ENCODE measurements around the gene PRRG3. TPM values are rescaled to one million over a fixed set of nuclear protein-coding genes. Genes with fewer than 3 reads are reported as not detected.

PRRG3 gene
- total RNA-seq, result not detected
- polyA plus RNA-seq, result not detected

DNA sequence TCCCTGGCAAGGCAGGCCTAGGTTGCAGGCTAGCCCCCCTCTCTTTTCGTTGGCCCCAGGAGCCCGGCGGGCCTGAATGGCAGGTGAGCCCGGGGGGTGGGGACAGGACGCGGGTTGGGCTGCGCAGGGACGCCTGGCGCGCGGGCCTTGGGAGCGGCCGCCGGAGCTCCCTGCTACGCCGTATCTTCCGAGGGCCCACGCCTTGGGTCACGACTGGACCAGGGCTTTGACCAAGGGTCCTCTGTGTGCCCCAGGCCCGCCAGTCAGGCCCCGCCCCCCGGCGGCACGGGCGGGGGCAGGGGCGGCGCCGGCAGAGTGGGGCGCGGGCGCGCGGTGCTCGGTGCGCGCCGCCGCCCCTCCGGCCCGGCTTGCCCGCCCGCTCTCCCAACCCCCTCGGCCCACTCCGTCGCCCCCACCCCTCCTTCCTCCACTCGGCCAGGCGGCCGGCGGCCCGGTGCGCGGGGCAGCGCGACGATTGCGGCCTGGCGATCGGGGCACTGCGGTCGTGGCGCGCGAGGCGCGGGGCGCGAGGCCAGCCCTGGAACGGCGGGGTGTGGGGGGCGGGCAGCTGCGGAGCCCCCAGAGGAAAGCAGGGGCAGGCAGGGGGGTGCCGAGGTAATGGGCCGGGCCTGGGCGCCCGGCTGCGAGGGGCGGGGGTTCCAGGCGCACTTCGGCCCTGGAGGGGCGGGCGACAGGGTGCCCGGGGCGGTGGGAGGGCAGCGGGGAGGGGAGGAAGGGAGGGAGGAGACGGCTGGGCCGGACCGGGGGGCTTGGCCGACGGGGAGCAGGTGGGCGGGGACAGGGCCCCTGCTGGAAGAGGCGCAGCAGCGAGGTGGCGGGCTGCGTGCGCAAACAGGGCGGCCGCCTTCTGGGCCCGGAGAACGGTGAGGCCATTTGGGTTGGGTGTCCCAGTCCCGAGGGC is at the start of gene PRRG3:
Gene PRRG3 (plus strand): TSS at position 798 of the 922 bp plus-strand sequence. CDS start 3,357 bp downstream, outside the sequence.
- DNase-seq, result no peak
- Mint-ChIP-seq H3K27ac (no peak within 1 kb of the TSS), H3K27me3 (peaks cover 5% of the 10 kb centered on the region in 2 donors), H3K4me1 (no peaks in the 10 kb centered on the region), H3K36me3 (no peaks in the 10 kb centered on the region), H3K4me3 (no peak within 1 kb of the TSS), H3K9me3 (no peaks in the 10 kb centered on the region)
- CTCF ChIA-PET (ENCODE audit: partially characterized antibody), result no interaction called here
- Histone ChIP-seq H3K4me1 (ENCODE audit: insufficient read depth, low read length) (no peaks in the 10 kb centered on the region), H3K9me3 (ENCODE audit: control insufficient read depth in 1 of 2, low read length in 2 of 2) (no peaks in the 10 kb centered on the region), H3K27ac (ENCODE audit: low read depth, low read length) (no peak within 1 kb of the TSS), H3K27me3 (ENCODE audit: insufficient read depth, low read length) (no peaks in the 10 kb centered on the region), H3K36me3 (ENCODE audit: insufficient read depth, low read length) (no peaks in the 10 kb centered on the region), H3K4me3 (ENCODE audit: low read length in 2 of 2) (no peak within 1 kb of the TSS)
- POLR2A ChIA-PET (ENCODE audit: partially characterized antibody), result no interaction called here
- intact Hi-C loops (cut with micrococcal nuclease), result no loop called here

DNA sequence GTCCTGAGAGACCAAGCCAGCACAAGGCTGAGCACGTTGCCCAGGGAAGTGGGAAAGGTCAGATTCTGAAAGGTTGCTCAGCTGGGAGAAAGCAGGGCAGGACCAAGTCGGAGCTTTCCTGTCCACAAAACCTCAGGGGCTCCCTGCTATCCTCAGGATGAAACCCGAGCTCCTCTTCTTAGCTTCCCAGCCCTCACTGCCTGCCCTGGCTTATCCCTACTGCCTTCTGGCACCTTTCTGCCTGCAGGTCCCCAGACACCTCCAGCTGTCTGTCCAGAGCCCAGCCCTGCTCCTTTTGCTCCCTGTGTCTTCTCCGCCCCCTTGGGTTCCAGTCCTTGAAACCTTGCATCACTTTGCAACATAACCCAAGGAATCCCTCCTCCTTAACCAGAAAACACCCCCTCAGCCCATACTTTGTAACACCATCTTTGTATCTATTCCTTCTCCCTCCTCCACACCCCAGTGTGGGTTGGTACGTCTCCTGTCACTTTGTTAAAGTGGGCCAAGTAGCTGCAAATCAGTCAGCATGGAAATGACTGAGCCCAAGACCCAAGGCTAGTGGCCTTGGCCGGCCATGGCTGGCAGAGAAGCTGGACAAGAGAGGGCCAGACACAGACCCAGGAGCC is 20.0 kb upstream of the PRRG3 start:
- no peaks in the 10 kb centered on the region for H3K9me3 ChIP-seq (ENCODE audit: control insufficient read depth in 1 of 2, low read length in 2 of 2)
- no peak overlapping the region for H3K4me3 ChIP-seq (ENCODE audit: low read length in 2 of 2)
- intact Hi-C loops (cut with micrococcal nuclease), result no loop called here
- no peaks in the 10 kb centered on the region for H3K27me3 ChIP-seq (ENCODE audit: insufficient read depth, low read length)
- Mint-ChIP-seq H3K36me3 (no peaks in the 10 kb centered on the region), H3K4me3 (no peak overlapping the region), H3K27me3 (peaks cover 1% of the 10 kb centered on the region in 2 donors), H3K9me3 (no peaks in the 10 kb centered on the region), H3K27ac (no peak overlapping the region), H3K4me1 (no peaks in the 10 kb centered on the region)
- H3K4me1 ChIP-seq (ENCODE audit: insufficient read depth, low read length), result no peaks in the 10 kb centered on the region
- no peaks in the 10 kb centered on the region for H3K36me3 ChIP-seq (ENCODE audit: insufficient read depth, low read length)
- H3K27ac ChIP-seq (ENCODE audit: low read depth, low read length), result no peak overlapping the region
- no peak for DNase-seq
- ChIA-PET CTCF (ENCODE audit: partially characterized antibody) (no interaction called here), POLR2A (ENCODE audit: partially characterized antibody) (no interaction called here)

DNA sequence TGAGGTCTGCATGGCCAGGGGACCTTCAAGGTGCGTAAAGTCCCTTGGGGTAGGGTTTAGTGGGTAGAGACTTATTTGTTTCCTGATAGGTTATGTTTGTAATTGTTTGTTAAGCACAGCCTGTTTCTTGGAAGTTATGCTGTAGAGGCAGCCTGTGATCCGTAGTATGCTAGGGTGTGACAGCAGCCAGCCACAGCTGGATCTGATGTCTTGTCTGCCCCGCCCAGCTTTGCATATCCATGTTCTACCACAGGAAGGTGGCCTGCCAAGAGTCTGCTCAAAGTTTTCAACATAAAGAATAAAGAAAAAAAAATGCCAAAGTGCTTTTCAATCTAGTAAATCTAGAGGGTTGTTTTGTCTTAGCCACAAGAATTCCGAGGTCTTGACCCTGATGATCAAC is 19.1 kb upstream of the PRRG3 start:
- Mint-ChIP-seq H3K4me3 (no peak overlapping the region), H3K27ac (no peak overlapping the region), H3K36me3 (no peaks in the 10 kb centered on the region), H3K4me1 (no peaks in the 10 kb centered on the region), H3K27me3 (peaks cover 1% of the 10 kb centered on the region in 2 donors), H3K9me3 (no peaks in the 10 kb centered on the region)
- DNase-seq, result no peak
- Histone ChIP-seq H3K9me3 (ENCODE audit: control insufficient read depth in 1 of 2, low read length in 2 of 2) (no peaks in the 10 kb centered on the region), H3K36me3 (ENCODE audit: insufficient read depth, low read length) (no peaks in the 10 kb centered on the region), H3K4me3 (ENCODE audit: low read length in 2 of 2) (no peak overlapping the region), H3K27ac (ENCODE audit: low read depth, low read length) (no peak overlapping the region), H3K27me3 (ENCODE audit: insufficient read depth, low read length) (no peaks in the 10 kb centered on the region), H3K4me1 (ENCODE audit: insufficient read depth, low read length) (no peaks in the 10 kb centered on the region)
- CTCF ChIA-PET (ENCODE audit: partially characterized antibody), result interaction anchor here (0.5 kb wide), 1 partner anchor 524 kb away, joined by 3 read pairs; no protein-coding TSS in a partner anchor
- POLR2A ChIA-PET (ENCODE audit: partially characterized antibody), result no interaction called here
- intact Hi-C loops (cut with micrococcal nuclease), result no loop called here

DNA sequence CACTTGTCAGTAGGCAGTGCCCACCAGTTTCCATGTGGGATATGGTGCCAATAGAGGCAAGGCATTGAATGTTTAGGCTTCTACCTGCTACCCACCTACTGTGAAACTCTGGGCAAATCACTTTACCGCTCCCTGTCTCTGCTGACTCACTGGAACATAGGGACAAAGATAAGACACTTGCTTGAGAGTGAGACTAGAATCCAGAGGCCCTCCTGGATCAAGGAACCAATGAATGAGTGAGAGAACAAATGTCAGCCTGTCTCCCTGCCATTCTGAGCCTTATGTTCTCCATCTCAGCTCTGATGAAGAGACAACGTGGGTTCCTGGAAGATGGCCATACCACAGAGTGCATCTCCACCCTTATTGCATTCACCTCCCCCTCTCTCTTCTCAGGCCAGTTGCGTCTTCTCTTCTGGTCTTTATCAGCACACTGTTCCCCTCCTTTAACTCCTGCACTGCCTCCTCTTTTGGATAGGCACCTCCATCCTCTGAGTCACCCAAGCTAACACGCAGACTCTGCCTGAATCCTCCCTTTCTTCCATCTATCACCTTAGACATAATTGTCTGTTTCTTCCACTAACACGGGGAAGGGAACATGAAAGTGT is 15.4 kb upstream of the PRRG3 start:
- ChIA-PET CTCF (ENCODE audit: partially characterized antibody) (interaction anchor here (2.4 kb wide), 1 partner anchor 528 kb away, joined by 10 read pairs; no protein-coding TSS in a partner anchor), POLR2A (ENCODE audit: partially characterized antibody) (no interaction called here)
- Mint-ChIP-seq H3K4me1 (peaks cover 0 to 2% (median 0%) of the 10 kb centered on the region in 4 donors), H3K36me3 (no peaks in the 10 kb centered on the region), H3K4me3 (no peak overlapping the region), H3K27ac (no peak overlapping the region), H3K27me3 (peaks cover 1 to 7% of the 10 kb centered on the region in 2 donors), H3K9me3 (no peaks in the 10 kb centered on the region)
- DNase-seq, result no peak
- no peaks in the 10 kb centered on the region for H3K9me3 ChIP-seq (ENCODE audit: control insufficient read depth in 1 of 2, low read length in 2 of 2)
- no peaks in the 10 kb centered on the region for H3K4me1 ChIP-seq (ENCODE audit: insufficient read depth, low read length)
- no peak overlapping the region for H3K4me3 ChIP-seq (ENCODE audit: low read length in 2 of 2)
- H3K27ac ChIP-seq (ENCODE audit: low read depth, low read length), result no peak overlapping the region
- no peaks in the 10 kb centered on the region for H3K27me3 ChIP-seq (ENCODE audit: insufficient read depth, low read length)
- intact Hi-C loops (cut with micrococcal nuclease), result no loop called here
- H3K36me3 ChIP-seq (ENCODE audit: insufficient read depth, low read length), result no peaks in the 10 kb centered on the region

DNA sequence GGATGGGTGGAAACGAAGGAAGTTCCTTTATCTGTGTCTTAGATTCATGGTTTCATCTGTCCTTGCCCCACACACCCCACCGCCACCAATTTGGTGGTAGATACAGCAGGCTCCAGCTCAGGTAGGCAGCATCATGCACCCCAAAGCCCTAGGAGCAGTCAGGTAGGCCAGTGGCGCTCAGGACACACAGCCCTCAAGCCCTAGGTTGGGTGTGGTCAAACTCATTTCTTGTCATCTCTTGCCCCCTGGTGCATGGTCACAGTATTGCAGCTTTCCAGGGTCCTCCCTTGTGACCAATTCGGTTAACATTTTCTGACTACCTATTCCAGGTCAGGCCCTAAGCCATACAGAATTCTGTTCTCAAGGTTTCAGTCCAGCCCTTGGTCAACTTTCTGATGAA is 14.5 kb upstream of the PRRG3 start:
- Mint-ChIP-seq H3K27me3 (peaks cover 1 to 7% of the 10 kb centered on the region in 2 donors), H3K9me3 (no peaks in the 10 kb centered on the region), H3K4me3 (no peak overlapping the region), H3K36me3 (no peaks in the 10 kb centered on the region), H3K27ac (no peak overlapping the region), H3K4me1 (peaks cover 0 to 2% (median 0%) of the 10 kb centered on the region in 4 donors)
- Histone ChIP-seq H3K9me3 (ENCODE audit: control insufficient read depth in 1 of 2, low read length in 2 of 2) (no peaks in the 10 kb centered on the region), H3K27ac (ENCODE audit: low read depth, low read length) (no peak overlapping the region), H3K36me3 (ENCODE audit: insufficient read depth, low read length) (no peaks in the 10 kb centered on the region), H3K4me3 (ENCODE audit: low read length in 2 of 2) (no peak overlapping the region), H3K27me3 (ENCODE audit: insufficient read depth, low read length) (no peaks in the 10 kb centered on the region), H3K4me1 (ENCODE audit: insufficient read depth, low read length) (no peaks in the 10 kb centered on the region)
- intact Hi-C loops (cut with micrococcal nuclease), result no loop called here
- POLR2A ChIA-PET (ENCODE audit: partially characterized antibody), result no interaction called here
- peak; percentile 28 to 47 (median 37) for DNase-seq
- CTCF ChIA-PET (ENCODE audit: partially characterized antibody), result interaction anchor here (1.7 to 2.4 kb wide), 2 partner anchors 9 to 529 kb away, joined by 3 to 10 read pairs; no protein-coding TSS in a partner anchor

DNA sequence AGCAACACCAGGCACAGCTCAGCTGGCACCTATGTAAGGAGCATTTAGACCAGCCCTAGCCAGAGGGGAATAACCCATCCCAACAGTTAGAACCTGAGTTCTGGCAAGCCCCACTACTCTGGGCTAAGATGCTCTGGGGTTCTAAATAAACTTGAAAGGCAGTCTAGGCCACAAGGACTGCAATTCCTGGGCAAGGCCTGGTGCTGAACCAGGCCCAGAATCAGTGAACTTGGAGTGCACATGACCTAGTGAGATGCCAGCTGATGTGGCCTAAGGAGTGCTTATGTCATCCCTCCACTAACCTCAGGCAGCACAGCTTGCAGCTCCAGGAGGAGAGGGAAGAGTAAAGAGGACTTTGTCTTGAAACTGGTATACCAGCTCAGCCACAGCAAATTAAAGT is 7.6 kb upstream of the PRRG3 start:
- Histone ChIP-seq H3K27ac (ENCODE audit: low read depth, low read length) (no peak overlapping the region), H3K4me3 (ENCODE audit: low read length in 2 of 2) (no peak overlapping the region), H3K9me3 (ENCODE audit: control insufficient read depth in 1 of 2, low read length in 2 of 2) (no peaks in the 10 kb centered on the region), H3K27me3 (ENCODE audit: insufficient read depth, low read length) (no peaks in the 10 kb centered on the region), H3K4me1 (ENCODE audit: insufficient read depth, low read length) (no peaks in the 10 kb centered on the region), H3K36me3 (ENCODE audit: insufficient read depth, low read length) (no peaks in the 10 kb centered on the region)
- Mint-ChIP-seq H3K27ac (no peak overlapping the region), H3K4me1 (peaks cover 0 to 2% (median 0%) of the 10 kb centered on the region in 4 donors), H3K36me3 (no peaks in the 10 kb centered on the region), H3K27me3 (peaks cover 0 to 3% of the 10 kb centered on the region in 2 donors), H3K9me3 (no peaks in the 10 kb centered on the region), H3K4me3 (no peak overlapping the region)
- CTCF ChIA-PET (ENCODE audit: partially characterized antibody), result no interaction called here
- intact Hi-C loops (cut with micrococcal nuclease), result no loop called here
- DNase-seq, result no peak
- POLR2A ChIA-PET (ENCODE audit: partially characterized antibody), result no interaction called here

DNA sequence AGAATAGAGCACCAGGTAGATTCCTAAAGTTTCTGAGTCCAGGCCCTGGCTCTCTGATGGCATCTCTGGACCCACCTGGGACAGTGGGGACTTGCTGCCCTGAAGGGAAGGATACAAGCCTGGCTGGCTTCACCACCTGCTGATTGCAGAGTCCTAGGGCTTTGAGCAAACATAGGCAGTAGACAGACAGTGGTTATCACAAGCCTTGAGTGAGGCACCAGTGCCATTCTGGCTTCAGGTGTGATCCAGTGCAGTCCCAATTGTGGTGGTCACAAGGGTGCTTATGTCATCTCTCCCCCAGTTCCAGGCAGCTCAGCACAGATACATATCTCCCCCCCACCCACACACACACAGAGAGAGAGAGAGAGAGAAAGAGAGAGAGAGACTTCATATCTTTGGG is 6.6 kb upstream of the PRRG3 start:
- intact Hi-C loops (cut with micrococcal nuclease), result no loop called here
- no peak overlapping the region for H3K4me3 Mint-ChIP-seq
- H3K36me3 ChIP-seq (ENCODE audit: insufficient read depth, low read length), result no peaks in the 10 kb centered on the region
- POLR2A ChIA-PET (ENCODE audit: partially characterized antibody), result no interaction called here
- H3K27me3 ChIP-seq (ENCODE audit: insufficient read depth, low read length), result no peaks in the 10 kb centered on the region
- H3K9me3 ChIP-seq (ENCODE audit: control insufficient read depth in 1 of 2, low read length in 2 of 2), result no peaks in the 10 kb centered on the region
- H3K27ac ChIP-seq (ENCODE audit: low read depth, low read length), result no peak overlapping the region
- DNase-seq, result no peak
- H3K4me1 ChIP-seq (ENCODE audit: insufficient read depth, low read length), result no peaks in the 10 kb centered on the region
- H3K4me1 Mint-ChIP-seq, result no peaks in the 10 kb centered on the region
- H3K36me3 Mint-ChIP-seq, result no peaks in the 10 kb centered on the region
- CTCF ChIA-PET (ENCODE audit: partially characterized antibody), result no interaction called here
- no peaks in the 10 kb centered on the region for H3K9me3 Mint-ChIP-seq
- H3K4me3 ChIP-seq (ENCODE audit: low read length in 2 of 2), result no peak overlapping the region
- H3K27ac Mint-ChIP-seq, result no peak overlapping the region
- H3K27me3 Mint-ChIP-seq, result peaks cover 0 to 2% of the 10 kb centered on the region in 2 donors
